ENCODE measurements around the gene WDR93. TPM values are rescaled to one million over a fixed set of nuclear protein-coding genes. Genes with fewer than 3 reads are reported as not detected.
A peak's percentile ranks its signal among the peaks of the same experiment; 100 is the strongest.

WDR93 gene
- total and polyA plus RNA-seq, 2 of the 4 experiments (the other 2 are of a cell fraction), result not detected

GRCh38 chr15:89747708-89748682 lies 57.4 kb downstream of the WDR93 start:
- no peaks in the 10 kb centered on the region for H3K79me1 ChIP-seq (ENCODE audit: low read depth in 1 of 2, low read length in 2 of 2)
- ChIA-PET CTCF (no interaction called here), POLR2A (ENCODE audit: unreplicated experiment) (no interaction called here)
- H3K9me1 ChIP-seq (ENCODE audit: insufficient read depth, low read length), result no peaks in the 10 kb centered on the region
- intact Hi-C loops (cut with micrococcal nuclease), result no loop called here
- H2BK120ac ChIP-seq (ENCODE audit: low read depth, low read length), result no peak overlapping the region
- no peaks in the 10 kb centered on the region for H3K4me1 ChIP-seq (ENCODE audit: control insufficient read depth, insufficient read depth, low read length)
- ATAC-seq (ENCODE audit: low read depth), result no peak
- 58% methylated on average over 9 of the region's 28 CpGs; no CpG with 5 or more reads in 1 of the 2 experiments for WGBS, 2 experiments (ENCODE audit: extremely low coverage in 2 of 2, insufficient read length in 1 of 2)
- no peak overlapping the region for H3K14ac ChIP-seq (replicated peaks; ENCODE audit: low read depth, low read length)
- no peak for DNase-seq
- no peak overlapping the region for H3K23ac ChIP-seq (ENCODE audit: low read depth, low read length)
- H3K36me3 ChIP-seq (ENCODE audit: control insufficient read depth, insufficient read depth, low read length), result no peaks in the 10 kb centered on the region
- H3K27me3 ChIP-seq (ENCODE audit: control insufficient read depth, insufficient read depth, low read length), result peaks cover 45% of the 10 kb centered on the region
- H3K27ac ChIP-seq (ENCODE audit: insufficient read depth, low read length), result no peak overlapping the region
- no peak overlapping the region for H2BK20ac ChIP-seq (ENCODE audit: low read depth, low read length)
- dilution Hi-C loops (cut with HindIII; ENCODE audit: low sequenced_read_pairs, unreplicated experiment), result no loop called here
- peak overlapping the region; percentile 37 for H2AFZ ChIP-seq (replicated peaks; ENCODE audit: low read length, poor library complexity)
- no peak overlapping the region for H3K4me2 ChIP-seq (ENCODE audit: low read depth, low read length)
- BruUV-seq (replicated peaks), result no TSS peak
- in situ Hi-C loops (cut with MboI; ENCODE audit: low sequenced_read_pairs), result no loop called here
- no peak overlapping the region for H3K9ac ChIP-seq (ENCODE audit: low read depth, low read length)
- no peak overlapping the region for H3K4ac ChIP-seq (ENCODE audit: low read depth, low read length)
- no peak overlapping the region for H4K5ac ChIP-seq (ENCODE audit: low read depth, low read length)
- H2AK5ac ChIP-seq (ENCODE audit: low read depth, low read length), result no peak overlapping the region
- peak overlapping the region; percentile 45 for H2AK9ac ChIP-seq (replicated peaks; ENCODE audit: low read depth, low read length, poor library complexity)
- no peak overlapping the region for H2BK15ac ChIP-seq (ENCODE audit: low read depth, low read length)
- H4K91ac ChIP-seq (ENCODE audit: insufficient read depth, low read depth, low read length), result no peak overlapping the region
- no peak overlapping the region for H4K8ac ChIP-seq (ENCODE audit: low read depth in 2 of 2, low read length in 2 of 2)
- no peak overlapping the region for H3K4me3 ChIP-seq (ENCODE audit: insufficient read depth, low read depth, low read length)
- no peaks in the 10 kb centered on the region for H3K9me3 ChIP-seq (ENCODE audit: control insufficient read depth, insufficient read depth, low read length)
- no peak overlapping the region for H3K56ac ChIP-seq (ENCODE audit: extremely low read depth, insufficient read depth, low read length)
- H2BK5ac ChIP-seq (ENCODE audit: low read depth, low read length, poor library complexity, severe bottlenecking), result no peak overlapping the region
- no peak overlapping the region for H3K18ac ChIP-seq (ENCODE audit: low read depth, low read length)
- no peaks in the 10 kb centered on the region for H4K20me1 ChIP-seq (ENCODE audit: insufficient read depth, low read length)
- TF ChIP-seq CHD1 (IDR thresholded peaks at IDR 0.05; ENCODE audit: low read depth, low read length), result no peak
- TF ChIP-seq CTCF (conservative IDR thresholded peaks at IDR 0.05; ENCODE audit: low read depth, low read length), result no peak
- no peak for TF ChIP-seq MAFK (IDR thresholded peaks at IDR 0.05; ENCODE audit: low read depth, low read length)
- no peak for TF ChIP-seq ELK1 (IDR thresholded peaks at IDR 0.05; ENCODE audit: borderline replicate concordance, low read depth, low read length)
- TF ChIP-seq CEBPB (IDR thresholded peaks at IDR 0.05; ENCODE audit: low read depth, low read length), result no peak

All from IMR-90 (cell line).